Measurements from ENCODE around the gene DND1.

The DND1 gene

GRCh38 chr5:140677947-140678346 is 4.6 kb upstream of the DND1 start:
- Histone ChIP-seq H3K18ac (ENCODE audit: low read length) (no peak overlapping the region), H3K14ac (ENCODE audit: low read length) (no peak overlapping the region), H3K36me3 (replicated peaks in 1 of 2; ENCODE audit: control insufficient read depth in 2 of 2, insufficient read depth in 2 of 2, low read length in 2 of 2) (peaks cover 44 to 93% of the 10 kb centered on the region in 2 donors), H3K4me1 (ENCODE audit: control insufficient read depth in 2 of 2, insufficient read depth in 1 of 2, low read depth in 1 of 2, low read length in 2 of 2) (no peaks in the 10 kb centered on the region), H3K9me3 (replicated peaks in 1 of 2; ENCODE audit: control insufficient read depth in 2 of 2, insufficient read depth in 1 of 2, low read depth in 1 of 2, low read length in 2 of 2) (no peaks in the 10 kb centered on the region), H3K4ac (ENCODE audit: low read length) (no peak overlapping the region), H3K27ac (replicated peaks; ENCODE audit: low read length) (no peak overlapping the region), H2AK5ac (ENCODE audit: low read depth, low read length) (no peak overlapping the region), H3K23ac (ENCODE audit: low read depth, low read length, poor library complexity) (no peak overlapping the region), H3K4me2 (ENCODE audit: insufficient read depth, low read length, poor library complexity, severe bottlenecking) (no peak overlapping the region), H4K91ac (ENCODE audit: low read depth, low read length, poor library complexity) (no peak overlapping the region), H3K4me3 (ENCODE audit: low read length in 2 of 2) (no peak overlapping the region), H3K27me3 (ENCODE audit: control insufficient read depth in 3 of 3, insufficient read depth in 3 of 3, low read depth in 1 of 3, low read length in 3 of 3) (no peaks in the 10 kb centered on the region), H2BK5ac (ENCODE audit: low read length) (no peak overlapping the region), H4K8ac (ENCODE audit: low read depth, low read length) (no peak overlapping the region), H2BK12ac (ENCODE audit: low read length) (no peak overlapping the region), H3K9ac (ENCODE audit: low read depth, low read length, poor library complexity) (no peak overlapping the region), H2AFZ (ENCODE audit: low read length) (no peak overlapping the region), H3K79me1 (ENCODE audit: low read depth, low read length) (no peaks in the 10 kb centered on the region), H2BK120ac (ENCODE audit: low read depth, low read length) (no peak overlapping the region), H2BK15ac (ENCODE audit: low read length) (no peak overlapping the region)
- WGBS, 2 donors (ENCODE audit: extremely low coverage in 2 of 2, insufficient read length in 2 of 2, insufficient replicate concordance in 1 of 2): no CpG with 5 or more reads among the region's 3 CpGs
- no peak for DNase-seq (ENCODE audit: low spot score)

GRCh38 chr5:140674629-140675028 is 1.3 kb upstream of the DND1 start:
- no peak overlapping the region for H2BK120ac ChIP-seq (ENCODE audit: low read depth, low read length)
- H2AFZ ChIP-seq (ENCODE audit: low read length): no peak overlapping the region
- H2BK5ac ChIP-seq (ENCODE audit: low read length): no peak overlapping the region
- no peak overlapping the region for H3K4ac ChIP-seq (ENCODE audit: low read length)
- no peak overlapping the region for H2BK15ac ChIP-seq (ENCODE audit: low read length)
- no peak overlapping the region for H4K91ac ChIP-seq (ENCODE audit: low read depth, low read length, poor library complexity)
- H3K18ac ChIP-seq (ENCODE audit: low read length): no peak overlapping the region
- no peak overlapping the region for H3K9ac ChIP-seq (ENCODE audit: low read depth, low read length, poor library complexity)
- H3K4me3 ChIP-seq (ENCODE audit: low read length in 2 of 2): no peak overlapping the region
- H3K23ac ChIP-seq (ENCODE audit: low read depth, low read length, poor library complexity): no peak overlapping the region
- H3K36me3 ChIP-seq (replicated peaks in 1 of 2; ENCODE audit: control insufficient read depth in 2 of 2, insufficient read depth in 2 of 2, low read length in 2 of 2): peaks cover 44 to 90% of the 10 kb centered on the region in 2 donors
- H2BK12ac ChIP-seq (ENCODE audit: low read length): no peak overlapping the region
- no CpG with 5 or more reads among the region's 4 CpGs for WGBS, 2 donors (ENCODE audit: extremely low coverage in 2 of 2, insufficient read length in 2 of 2, insufficient replicate concordance in 1 of 2)
- H3K79me1 ChIP-seq (ENCODE audit: low read depth, low read length): no peaks in the 10 kb centered on the region
- no peak overlapping the region for H4K8ac ChIP-seq (ENCODE audit: low read depth, low read length)
- H3K27me3 ChIP-seq (ENCODE audit: control insufficient read depth in 3 of 3, insufficient read depth in 3 of 3, low read depth in 1 of 3, low read length in 3 of 3): no peaks in the 10 kb centered on the region
- no peaks in the 10 kb centered on the region for H3K4me1 ChIP-seq (ENCODE audit: control insufficient read depth in 2 of 2, insufficient read depth in 1 of 2, low read depth in 1 of 2, low read length in 2 of 2)
- H3K14ac ChIP-seq (ENCODE audit: low read length): no peak overlapping the region
- H2AK5ac ChIP-seq (ENCODE audit: low read depth, low read length): no peak overlapping the region
- H3K9me3 ChIP-seq (replicated peaks in 1 of 2; ENCODE audit: control insufficient read depth in 2 of 2, insufficient read depth in 1 of 2, low read depth in 1 of 2, low read length in 2 of 2): no peaks in the 10 kb centered on the region
- no peak for DNase-seq (ENCODE audit: low spot score)
- H3K4me2 ChIP-seq (ENCODE audit: insufficient read depth, low read length, poor library complexity, severe bottlenecking): no peak overlapping the region
- no peak overlapping the region for H3K27ac ChIP-seq (replicated peaks; ENCODE audit: low read length)

GRCh38 chr5:140674211-140674610 is 835 bp upstream of the DND1 start:
- H3K4me2 ChIP-seq (ENCODE audit: insufficient read depth, low read length, poor library complexity, severe bottlenecking): no peak overlapping the region
- no peak overlapping the region for H3K9ac ChIP-seq (ENCODE audit: low read depth, low read length, poor library complexity)
- no peak overlapping the region for H3K4ac ChIP-seq (ENCODE audit: low read length)
- DNase-seq (ENCODE audit: low spot score): no peak
- H3K27ac ChIP-seq (replicated peaks; ENCODE audit: low read length): no peak overlapping the region
- no peak overlapping the region for H3K4me3 ChIP-seq (ENCODE audit: low read length in 2 of 2)
- H2BK15ac ChIP-seq (ENCODE audit: low read length): no peak overlapping the region
- peaks cover 45 to 90% of the 10 kb centered on the region in 2 donors for H3K36me3 ChIP-seq (replicated peaks in 1 of 2; ENCODE audit: control insufficient read depth in 2 of 2, insufficient read depth in 2 of 2, low read length in 2 of 2)
- no peak overlapping the region for H3K14ac ChIP-seq (ENCODE audit: low read length)
- no peak overlapping the region for H4K91ac ChIP-seq (ENCODE audit: low read depth, low read length, poor library complexity)
- H2BK5ac ChIP-seq (ENCODE audit: low read length): no peak overlapping the region
- no peak overlapping the region for H3K23ac ChIP-seq (ENCODE audit: low read depth, low read length, poor library complexity)
- WGBS, 2 donors (ENCODE audit: extremely low coverage in 2 of 2, insufficient read length in 2 of 2, insufficient replicate concordance in 1 of 2): no CpG with 5 or more reads among the region's 2 CpGs
- H3K27me3 ChIP-seq (ENCODE audit: control insufficient read depth in 3 of 3, insufficient read depth in 3 of 3, low read depth in 1 of 3, low read length in 3 of 3): no peaks in the 10 kb centered on the region
- H3K4me1 ChIP-seq (ENCODE audit: control insufficient read depth in 2 of 2, insufficient read depth in 1 of 2, low read depth in 1 of 2, low read length in 2 of 2): no peaks in the 10 kb centered on the region
- H3K9me3 ChIP-seq (replicated peaks in 1 of 2; ENCODE audit: control insufficient read depth in 2 of 2, insufficient read depth in 1 of 2, low read depth in 1 of 2, low read length in 2 of 2): no peaks in the 10 kb centered on the region
- no peak overlapping the region for H2BK12ac ChIP-seq (ENCODE audit: low read length)
- H4K8ac ChIP-seq (ENCODE audit: low read depth, low read length): no peak overlapping the region
- H2AFZ ChIP-seq (ENCODE audit: low read length): no peak overlapping the region
- no peak overlapping the region for H2AK5ac ChIP-seq (ENCODE audit: low read depth, low read length)
- no peaks in the 10 kb centered on the region for H3K79me1 ChIP-seq (ENCODE audit: low read depth, low read length)
- H3K18ac ChIP-seq (ENCODE audit: low read length): no peak overlapping the region
- H2BK120ac ChIP-seq (ENCODE audit: low read depth, low read length): no peak overlapping the region

GRCh38 chr5:140672455-140673186 is 755 bp downstream of the DND1 start:
- Histone ChIP-seq H3K14ac (ENCODE audit: low read length) (no peak overlapping the region), H3K79me1 (ENCODE audit: low read depth, low read length) (no peaks in the 10 kb centered on the region)
- no peak for DNase-seq (ENCODE audit: low spot score)

More at GRCh38 chr5:140672455-140673186, 755 bp downstream of the DND1 start:
- no peak overlapping the region for H2BK15ac ChIP-seq (ENCODE audit: low read length)
- no peak overlapping the region for H2AFZ ChIP-seq (ENCODE audit: low read length)
- H3K27ac ChIP-seq (replicated peaks; ENCODE audit: low read length): no peak overlapping the region
- no peaks in the 10 kb centered on the region for H3K9me3 ChIP-seq (replicated peaks in 1 of 2; ENCODE audit: control insufficient read depth in 2 of 2, insufficient read depth in 1 of 2, low read depth in 1 of 2, low read length in 2 of 2)
- no peak overlapping the region for H4K91ac ChIP-seq (ENCODE audit: low read depth, low read length, poor library complexity)
- no peak overlapping the region for H3K18ac ChIP-seq (ENCODE audit: low read length)
- H2BK5ac ChIP-seq (ENCODE audit: low read length): peak overlapping the region; percentile 43
- no peaks in the 10 kb centered on the region for H3K4me1 ChIP-seq (ENCODE audit: control insufficient read depth in 2 of 2, insufficient read depth in 1 of 2, low read depth in 1 of 2, low read length in 2 of 2)
- no peak overlapping the region for H3K4ac ChIP-seq (ENCODE audit: low read length)
- H4K8ac ChIP-seq (ENCODE audit: low read depth, low read length): no peak overlapping the region
- H3K23ac ChIP-seq (ENCODE audit: low read depth, low read length, poor library complexity): no peak overlapping the region
- H2BK12ac ChIP-seq (ENCODE audit: low read length): no peak overlapping the region
- no peak overlapping the region for H2AK5ac ChIP-seq (ENCODE audit: low read depth, low read length)
- H3K9ac ChIP-seq (ENCODE audit: low read depth, low read length, poor library complexity): no peak overlapping the region
- peaks cover 55 to 92% of the 10 kb centered on the region in 2 donors for H3K36me3 ChIP-seq (replicated peaks in 1 of 2; ENCODE audit: control insufficient read depth in 2 of 2, insufficient read depth in 2 of 2, low read length in 2 of 2)
- peak overlapping the region; percentile 15 for H3K4me2 ChIP-seq (ENCODE audit: insufficient read depth, low read length, poor library complexity, severe bottlenecking)
- no peaks in the 10 kb centered on the region for H3K27me3 ChIP-seq (ENCODE audit: control insufficient read depth in 3 of 3, insufficient read depth in 3 of 3, low read depth in 1 of 3, low read length in 3 of 3)
- no peak overlapping the region for H2BK120ac ChIP-seq (ENCODE audit: low read depth, low read length)
- WGBS, 2 donors (ENCODE audit: extremely low coverage in 2 of 2, insufficient read length in 2 of 2, insufficient replicate concordance in 1 of 2): no CpG with 5 or more reads among the region's 70 CpGs
- peak overlapping the region in 1 of 2 donors; percentile 25 for H3K4me3 ChIP-seq (ENCODE audit: low read length in 2 of 2)

Measured in neuronal stem cell (in vitro differentiated cells).